Hepatocyte (in vitro differentiated cells): ENCODE data around the gene RNF144B.

Experiments used
- CTCF ChIP-seq: fragments of 200-600 bp; sonication (generic); IDR thresholded peaks from 2 replicates; pipeline ENCODE4 v1.5.1; 2016; ENCODE audit warnings: antibody characterized with exemption, mild to moderate bottlenecking; ENCODE audit not compliant: poor library complexity
- EZH2 ChIP-seq: fragments of 200-600 bp; sonication (generic); IDR thresholded peaks from 2 replicates; pipeline ENCODE4 v1.6.1; 2016; ENCODE audit warnings: antibody characterized with exemption, mild to moderate bottlenecking, borderline replicate concordance
- EZH2phosphoT487 ChIP-seq: fragments of 200-600 bp; sonication (generic); IDR thresholded peaks from one replicate; pipeline ENCODE4 v1.6.1; 2018; ENCODE audit warnings: antibody characterized with exemption, mild to moderate bottlenecking, low read depth, moderate library complexity; ENCODE audit not compliant: unreplicated experiment, severe bottlenecking

GRCh38 chr6:18488004-18488403 lies 100.9 kb downstream of the RNF144B start:
- TF ChIP-seq CTCF = no peak
- TF ChIP-seq EZH2 = no peak
- no peak for TF ChIP-seq EZH2phosphoT487
